LNCAP (cell line): ENCODE data around the gene ITPR3.

Source experiments
- CTCF ChIP-seq: fragments of 450-650 bp; IDR thresholded peaks from 2 replicates; pipeline ENCODE4 v1.5.1; 2017; ENCODE audit warnings: mild to moderate bottlenecking

The ITPR3 gene

GRCh38 chr6:33670086-33670660, 49.1 kb downstream of the ITPR3 start:
- TF ChIP-seq CTCF = no peak

- TF ChIP-seq CTCF = no peak
Measured at GRCh38 chr6:33670971-33671743, 50.0 kb downstream of the ITPR3 start.

GRCh38 chr6:33671744-33672072, 50.6 kb downstream of the ITPR3 start:
- no peak for TF ChIP-seq CTCF

GRCh38 chr6:33672808-33673207, 51.7 kb downstream of the ITPR3 start:
- TF ChIP-seq CTCF = no peak

GRCh38 chr6:33673851-33674250, 52.7 kb downstream of the ITPR3 start:
- TF ChIP-seq CTCF = no peak

GRCh38 chr6:33675968-33676367, 54.8 kb downstream of the ITPR3 start:
- no peak for TF ChIP-seq CTCF

- TF ChIP-seq CTCF = no peak
Measured at GRCh38 chr6:33676416-33677142, 55.5 kb downstream of the ITPR3 start.
